HEK293 (cell line): ENCODE data around the gene CYB561D2.

ENCODE experiments used
- CTCF ChIP-seq: fragments of 450-650 bp; formaldehyde crosslinking; IDR thresholded peaks from 2 replicates; pipeline ENCODE4 v1.5.1; 2016; ENCODE audit warnings: missing biosample characterization, missing genetic modification characterization
- REPIN1 ChIP-seq: fragments of 450-650 bp; formaldehyde crosslinking; IDR thresholded peaks from 2 replicates; pipeline ENCODE4 v1.5.1; 2017; ENCODE audit warnings: missing biosample characterization, missing genetic modification characterization, low read depth
- YY1 ChIP-seq: fragments of 450-650 bp; formaldehyde crosslinking; IDR thresholded peaks from 2 replicates; pipeline ENCODE4 v1.5.1; 2018; ENCODE audit warnings: missing biosample characterization, missing genetic modification characterization
- ZBTB1 ChIP-seq: fragments of 450-650 bp; formaldehyde crosslinking; IDR thresholded peaks from 2 replicates; pipeline ENCODE4 v1.5.1; 2016; ENCODE audit warnings: missing biosample characterization, missing genetic modification characterization
- ZBTB11 ChIP-seq: fragments of 450-650 bp; formaldehyde crosslinking; conservative IDR thresholded peaks from 2 replicates; pipeline ENCODE4 v1.5.1; 2016; ENCODE audit warnings: low read depth, missing biosample characterization, missing genetic modification characterization
- ZBTB7A ChIP-seq: fragments of 450-650 bp; formaldehyde crosslinking; IDR thresholded peaks from 2 replicates; pipeline ENCODE4 v1.5.1; 2016; ENCODE audit warnings: low read depth, missing biosample characterization, missing genetic modification characterization
- ZNF133 ChIP-seq: fragments of 450-650 bp; formaldehyde crosslinking; IDR thresholded peaks from 2 replicates; pipeline ENCODE4 v1.5.1; 2016; ENCODE audit warnings: missing biosample characterization, missing genetic modification characterization
- ZNF184 ChIP-seq: fragments of 450-650 bp; IDR thresholded peaks from 2 replicates; pipeline ENCODE4 v1.5.1; 2018; ENCODE audit warnings: missing biosample characterization, mild to moderate bottlenecking, missing genetic modification characterization
- ZNF473 ChIP-seq: fragments of 450-650 bp; formaldehyde crosslinking; IDR thresholded peaks from 2 replicates; pipeline ENCODE4 v1.5.1; 2017; ENCODE audit warnings: missing biosample characterization, missing genetic modification characterization
- ZNF521 ChIP-seq: fragments of 450-650 bp; formaldehyde crosslinking; IDR thresholded peaks from 2 replicates; pipeline ENCODE4 v1.5.1; 2017; ENCODE audit warnings: missing biosample characterization, mild to moderate bottlenecking, missing genetic modification characterization
- ZNF747 ChIP-seq: fragments of 450-650 bp; formaldehyde crosslinking; IDR thresholded peaks from 2 replicates; pipeline ENCODE4 v1.5.1; 2016; ENCODE audit warnings: missing biosample characterization, missing genetic modification characterization
- ZNF776 ChIP-seq: fragments of 450-650 bp; formaldehyde crosslinking; IDR thresholded peaks from 2 replicates; pipeline ENCODE4 v1.5.0; 2017; ENCODE audit warnings: missing biosample characterization, missing genetic modification characterization, borderline replicate concordance
- ZNF792 ChIP-seq: fragments of 450-650 bp; formaldehyde crosslinking; IDR thresholded peaks from 2 replicates; pipeline ENCODE4 v1.5.1; 2016; ENCODE audit warnings: missing biosample characterization, missing genetic modification characterization
- ZNF830 ChIP-seq: fragments of 450-650 bp; IDR thresholded peaks from 2 replicates; pipeline ENCODE4 v1.5.0; 2018; ENCODE audit warnings: missing biosample characterization, missing genetic modification characterization, low read depth, mild to moderate bottlenecking, moderate library complexity

- TF ChIP-seq CTCF (tag by site-specific recombination) (no peak), ZNF830 (no peak), ZBTB7A (tag by site-specific recombination) (no peak), ZNF747 (tag by site-specific recombination) (no peak), ZNF184 (tag by site-specific recombination) (no peak), ZNF776 (tag by site-specific recombination) (no peak), ZBTB1 (no peak), ZNF521 (no peak), REPIN1 (tag by site-specific recombination) (no peak), ZNF133 (no peak), ZNF473 (tag by site-specific recombination) (no peak), ZBTB11 (tag by site-specific recombination) (no peak), YY1 (tag by site-specific recombination) (no peak), ZNF792 (no peak)
Measured at GRCh38 chr3:50327129-50327528, 23.5 kb upstream of the CYB561D2 start.
